T-helper 2 cell treated with Interferon-gamma antibody and Interleukin-4, amounts not matched to agents 5 μg/mL and 100 μg/mL, for 36 hours (primary cell): ENCODE data around the gene NAPEPLD.
"Not testable (repeated sequence)": the region's sequence is repeated elsewhere in the genome, so short reads cannot be mapped to it uniquely, and the experiment has no call there.

Source experiments
- DNase-seq: peaks from one replicate; pipeline ENCODE4 v3.0.0; 2021; ENCODE audit warnings: low spot score
- H3K27ac Mint-ChIP-seq: one replicate; pipeline ENCODE4 v1.8.0; 2021; ENCODE audit warnings: mild to moderate bottlenecking, mixed read lengths
- H3K27me3 Mint-ChIP-seq: one replicate; pipeline ENCODE4 v1.8.0; 2021; ENCODE audit warnings: low read depth, mixed read lengths
- H3K36me3 Mint-ChIP-seq: one replicate; pipeline ENCODE4 v1.8.0; 2021; ENCODE audit warnings: low read depth, mixed read lengths
- H3K4me1 Mint-ChIP-seq: one replicate; pipeline ENCODE4 v1.8.0; 2021; ENCODE audit warnings: low read depth, mixed read lengths
- H3K4me3 Mint-ChIP-seq: one replicate; pipeline ENCODE4 v1.8.0; 2022; ENCODE audit warnings: mild to moderate bottlenecking, moderate library complexity, mixed read lengths
- H3K9me3 Mint-ChIP-seq: one replicate; pipeline ENCODE4 v1.8.0; 2021; ENCODE audit warnings: mixed read lengths

NAPEPLD gene

DNA sequence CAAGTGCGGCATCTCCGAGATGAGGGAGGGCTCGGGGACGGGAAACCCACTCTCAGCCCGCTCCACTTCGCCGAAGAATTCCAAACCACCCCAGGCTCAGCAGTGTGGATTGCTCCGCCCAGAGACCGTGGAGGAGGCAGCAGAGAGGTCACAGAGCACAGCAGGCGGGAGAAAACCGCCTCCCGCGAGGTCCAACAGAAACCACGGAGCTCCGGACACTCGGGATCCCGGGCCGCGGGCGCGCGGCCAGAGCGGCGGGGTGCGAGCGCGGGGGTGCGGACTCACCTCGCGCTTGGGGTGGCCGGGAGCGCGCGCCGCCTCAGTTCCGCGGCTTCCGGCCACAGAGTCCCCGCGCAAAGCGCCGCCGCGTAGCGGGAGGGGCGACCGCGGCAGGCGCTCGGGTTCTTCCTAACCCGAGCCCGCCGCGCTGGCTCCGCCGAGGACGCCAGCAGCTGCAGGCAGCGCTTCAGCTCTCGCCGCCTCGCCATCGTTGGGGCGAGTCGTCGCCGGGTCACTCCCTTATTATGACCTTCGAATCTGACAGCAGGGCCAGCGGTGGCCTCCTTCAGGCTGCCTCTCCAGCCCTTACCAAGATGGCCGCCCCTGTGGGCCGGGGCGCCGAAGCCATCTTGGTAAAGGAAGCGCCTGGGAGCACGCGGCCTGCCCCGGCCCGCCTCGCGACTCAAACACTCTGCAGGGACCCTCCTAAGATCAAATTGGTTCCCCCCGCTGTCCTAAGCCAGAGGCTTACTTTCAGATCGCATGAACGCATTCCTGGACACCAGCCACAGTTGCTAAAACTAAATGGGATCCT, at the start of gene NAPEPLD:
Gene NAPEPLD, minus strand, starts transcription at position 106 of the 814 bp plus-strand sequence. CDS start 20,323 bp downstream, outside the sequence.
- peak within 1 kb of the TSS; percentile 96 for H3K4me3 Mint-ChIP-seq
- DNase-seq = peak; percentile 76
- peaks cover 5% of the 10 kb centered on the region for H3K36me3 Mint-ChIP-seq
- H3K9me3 Mint-ChIP-seq = peaks cover 7% of the 10 kb centered on the region
- H3K27ac Mint-ChIP-seq = peak within 1 kb of the TSS; percentile 96
- H3K4me1 Mint-ChIP-seq = peaks cover 33% of the 10 kb centered on the region
- H3K27me3 Mint-ChIP-seq = no peaks in the 10 kb centered on the region

DNA sequence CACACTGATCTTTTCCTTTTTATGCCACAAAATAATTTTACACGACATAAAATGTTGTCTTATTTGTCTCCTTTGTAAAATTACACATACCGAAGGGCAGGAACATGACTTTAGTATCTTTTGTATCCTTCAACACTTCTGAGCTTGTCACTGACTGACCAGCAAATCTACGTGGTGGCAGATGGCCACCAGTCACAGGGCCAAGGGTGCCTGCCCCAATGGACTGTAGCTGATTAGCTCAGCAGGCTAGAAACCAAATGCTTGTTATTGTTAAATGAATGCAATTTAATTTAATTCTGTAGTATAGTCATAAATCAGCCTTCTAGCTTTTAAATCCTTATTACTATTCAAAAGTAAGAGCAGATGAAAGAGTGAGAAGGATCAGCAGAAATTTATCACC, 49.2 kb upstream of the NAPEPLD start:
- H3K4me3 Mint-ChIP-seq, H3K4me1 Mint-ChIP-seq, H3K27me3 Mint-ChIP-seq, DNase-seq, H3K36me3 Mint-ChIP-seq, H3K9me3 Mint-ChIP-seq, H3K27ac Mint-ChIP-seq: not testable (repeated sequence)

DNA sequence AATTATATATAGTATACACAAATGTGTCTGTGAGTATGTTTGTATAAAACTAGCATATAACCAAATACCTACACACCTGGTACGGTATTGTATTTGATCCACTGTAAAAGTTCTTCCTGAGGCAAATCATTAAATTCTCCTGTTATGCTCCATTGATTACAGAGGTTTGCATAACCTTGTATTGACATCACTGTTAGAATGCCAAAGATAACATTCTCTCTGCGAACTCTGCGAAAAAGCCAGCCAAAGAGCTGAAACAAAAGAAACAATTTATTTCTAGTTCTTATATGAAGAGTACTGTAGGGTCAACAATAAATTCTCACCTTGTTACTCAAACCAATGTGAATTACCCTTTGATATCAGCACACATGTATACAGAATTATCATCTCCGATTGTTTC, 46.5 kb upstream of the NAPEPLD start:
- not testable (repeated sequence) for H3K27ac Mint-ChIP-seq, H3K9me3 Mint-ChIP-seq, H3K4me1 Mint-ChIP-seq

DNA sequence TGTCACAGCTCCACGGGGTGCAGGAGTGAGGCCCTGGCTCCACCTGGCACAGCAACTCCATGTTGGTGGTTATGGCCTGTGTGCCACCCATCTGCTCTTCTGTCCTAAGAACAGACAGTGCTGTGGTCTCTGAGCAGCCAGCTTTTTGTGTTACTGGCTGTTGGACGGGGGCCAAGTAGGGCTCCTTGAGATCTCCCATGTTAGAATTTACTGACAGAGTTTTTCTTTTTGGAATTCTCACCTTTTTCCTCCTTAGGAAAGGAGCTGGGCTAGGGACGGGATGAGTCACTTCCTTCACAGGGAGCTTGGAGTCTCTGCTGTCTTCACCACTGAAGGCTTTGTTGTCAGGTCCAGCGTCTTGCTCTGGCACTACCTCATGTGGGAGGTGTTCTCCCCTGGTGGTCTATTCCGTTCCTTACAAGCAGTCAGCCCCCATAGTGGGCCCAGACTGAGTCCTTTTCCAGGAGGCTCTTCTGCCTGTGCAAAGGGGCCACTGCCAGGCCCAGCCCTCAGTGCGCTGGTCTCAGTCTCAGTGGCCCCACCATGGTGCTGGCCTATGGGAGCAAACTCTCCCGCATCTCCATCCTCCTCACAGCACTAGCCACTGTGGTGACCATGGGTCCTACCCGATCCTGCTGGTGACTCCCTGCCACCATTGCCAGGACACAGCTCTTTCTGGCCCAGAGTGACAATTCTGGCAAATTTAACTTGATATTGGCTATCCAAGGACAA, 23.7 kb upstream of the NAPEPLD start:
- H3K4me1 Mint-ChIP-seq, H3K4me3 Mint-ChIP-seq, DNase-seq, H3K9me3 Mint-ChIP-seq, H3K27ac Mint-ChIP-seq, H3K27me3 Mint-ChIP-seq, H3K36me3 Mint-ChIP-seq: not testable (repeated sequence)

More for the DNA sequence above, 46.5 kb upstream of the NAPEPLD start:
- not testable (repeated sequence) for DNase-seq, H3K4me3 Mint-ChIP-seq, H3K36me3 Mint-ChIP-seq
- peaks cover 28% of the 10 kb centered on the region for H3K27me3 Mint-ChIP-seq

DNA sequence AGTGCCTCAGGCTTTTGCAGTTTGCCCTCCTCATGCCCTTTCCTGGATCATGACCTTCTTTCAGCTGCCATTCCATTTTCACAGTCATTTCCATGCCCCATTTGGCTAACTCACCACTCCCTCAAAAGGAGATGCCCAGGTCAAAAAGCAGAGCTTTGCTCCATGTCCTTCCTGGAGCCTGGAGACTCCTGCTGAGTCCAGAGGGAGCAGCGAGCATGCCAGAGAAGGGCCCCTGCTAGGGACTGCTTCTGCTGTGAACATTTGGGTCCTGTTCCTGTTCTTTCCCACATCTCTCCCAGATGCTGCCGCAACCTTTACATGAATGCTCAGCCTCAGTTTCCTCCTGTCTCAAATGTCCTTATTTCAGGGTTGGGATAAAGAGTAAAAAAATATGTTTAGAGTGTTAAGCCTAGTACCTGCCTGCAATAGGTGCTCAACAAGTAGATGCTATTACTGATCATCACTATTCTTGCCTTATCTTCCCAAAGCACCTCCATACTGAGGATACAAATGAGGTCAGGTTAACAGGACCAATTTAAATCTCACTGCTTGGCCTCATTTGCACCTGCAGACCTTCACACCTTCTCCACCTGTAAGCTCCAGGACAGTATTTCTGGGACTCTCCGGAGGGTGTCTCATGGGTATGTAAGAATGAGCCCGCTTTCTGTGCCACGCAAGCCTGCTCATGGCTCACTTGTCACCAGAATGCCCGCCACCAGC, 23.0 kb upstream of the NAPEPLD start:
- not testable (repeated sequence) for H3K36me3 Mint-ChIP-seq, H3K27ac Mint-ChIP-seq

DNA sequence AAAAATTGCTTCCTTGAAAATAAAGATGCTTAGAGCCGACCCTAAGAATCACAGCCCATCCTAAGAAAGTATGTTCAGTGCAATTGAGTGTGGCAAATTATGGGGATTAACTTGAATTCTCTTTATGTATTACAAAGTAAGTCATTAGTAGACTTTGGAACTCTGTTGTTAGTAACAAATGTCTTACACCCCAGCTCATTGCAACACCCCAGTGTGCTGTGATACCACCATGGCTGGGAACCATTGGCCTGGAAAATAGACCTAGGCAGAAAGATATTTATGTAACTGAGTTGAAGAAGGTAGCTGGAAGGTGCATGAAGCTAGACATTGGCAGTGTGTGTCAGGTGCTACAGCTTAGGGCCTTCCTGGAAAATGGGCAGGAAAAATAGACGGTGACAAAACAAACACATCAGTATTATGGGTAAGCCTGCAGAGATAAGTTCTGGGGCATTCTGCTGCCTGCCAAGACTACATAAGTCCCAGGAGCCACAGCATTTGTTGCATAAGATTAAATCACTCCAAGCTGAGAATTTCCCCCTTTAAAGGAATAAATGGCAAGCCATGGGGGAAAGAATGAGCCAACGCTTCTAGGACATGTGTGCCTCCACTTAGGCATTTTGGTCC, 18.1 kb upstream of the NAPEPLD start:
- DNase-seq, H3K4me3 Mint-ChIP-seq, H3K36me3 Mint-ChIP-seq, H3K4me1 Mint-ChIP-seq, H3K27ac Mint-ChIP-seq, H3K9me3 Mint-ChIP-seq: not testable (repeated sequence)
- H3K27me3 Mint-ChIP-seq = peaks cover 17% of the 10 kb centered on the region

More for the DNA sequence above, 23.0 kb upstream of the NAPEPLD start:
- H3K9me3 Mint-ChIP-seq, DNase-seq, H3K4me1 Mint-ChIP-seq, H3K4me3 Mint-ChIP-seq: not testable (repeated sequence)
- H3K27me3 Mint-ChIP-seq = peaks cover 12% of the 10 kb centered on the region

DNA sequence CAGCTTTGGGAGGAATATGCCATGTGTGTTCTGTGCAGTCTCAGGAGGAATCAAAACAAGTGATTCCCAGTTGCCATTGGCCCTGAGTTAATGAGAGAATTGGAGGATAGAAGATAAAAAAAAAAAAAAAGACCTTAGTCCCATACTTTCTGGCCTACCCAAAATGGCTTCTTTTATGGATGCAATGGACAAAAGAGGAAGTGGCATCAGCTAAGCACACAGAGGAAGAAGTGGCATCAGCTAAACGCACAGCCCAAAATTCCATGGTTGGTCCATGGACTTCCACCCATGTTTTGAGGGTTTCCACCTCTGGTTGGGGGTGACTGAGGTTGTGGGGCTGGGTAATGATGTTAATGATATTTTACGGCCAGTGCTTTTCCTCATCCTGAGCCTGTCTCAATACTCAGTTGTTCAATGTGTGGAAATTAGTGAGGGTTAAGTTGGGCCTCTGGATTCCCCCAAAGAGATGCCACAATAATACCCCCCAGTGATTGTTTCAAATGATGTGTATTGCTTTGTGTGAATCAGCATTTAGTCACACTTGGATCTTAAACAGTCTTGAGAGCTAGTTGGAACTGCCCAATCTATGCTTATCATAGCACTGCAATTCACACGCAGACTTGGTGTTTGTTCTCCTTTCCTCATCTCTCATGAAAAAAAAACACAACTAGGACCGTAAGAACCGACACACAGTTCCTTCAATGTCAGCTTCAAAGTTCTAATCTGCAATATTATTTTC, 14.4 kb upstream of the NAPEPLD start:
- H3K27ac Mint-ChIP-seq, H3K4me3 Mint-ChIP-seq, H3K9me3 Mint-ChIP-seq, DNase-seq, H3K27me3 Mint-ChIP-seq, H3K36me3 Mint-ChIP-seq, H3K4me1 Mint-ChIP-seq: not testable (repeated sequence)

DNA sequence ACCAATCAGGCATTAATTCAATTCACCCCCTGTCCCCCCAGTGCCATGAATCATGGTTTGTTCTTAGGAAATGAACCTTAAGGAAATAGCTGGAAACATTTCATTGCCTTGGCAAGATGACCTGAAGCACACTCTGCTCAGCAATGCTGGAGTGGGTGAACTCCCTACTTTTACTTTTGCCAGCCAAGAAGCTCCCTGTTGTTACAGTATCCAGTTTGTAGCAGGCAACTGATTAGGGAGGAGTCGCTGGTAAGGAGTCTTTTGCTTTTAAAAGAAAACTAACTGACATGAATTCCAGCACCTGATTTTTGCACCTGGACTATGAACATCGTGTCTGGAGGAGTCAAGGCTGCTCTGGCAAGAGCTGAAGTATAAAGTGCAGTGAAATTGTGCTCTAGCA, 13.7 kb upstream of the NAPEPLD start:
- not testable (repeated sequence) for H3K27ac Mint-ChIP-seq, H3K4me1 Mint-ChIP-seq, H3K27me3 Mint-ChIP-seq, H3K9me3 Mint-ChIP-seq, H3K36me3 Mint-ChIP-seq, DNase-seq, H3K4me3 Mint-ChIP-seq

DNA sequence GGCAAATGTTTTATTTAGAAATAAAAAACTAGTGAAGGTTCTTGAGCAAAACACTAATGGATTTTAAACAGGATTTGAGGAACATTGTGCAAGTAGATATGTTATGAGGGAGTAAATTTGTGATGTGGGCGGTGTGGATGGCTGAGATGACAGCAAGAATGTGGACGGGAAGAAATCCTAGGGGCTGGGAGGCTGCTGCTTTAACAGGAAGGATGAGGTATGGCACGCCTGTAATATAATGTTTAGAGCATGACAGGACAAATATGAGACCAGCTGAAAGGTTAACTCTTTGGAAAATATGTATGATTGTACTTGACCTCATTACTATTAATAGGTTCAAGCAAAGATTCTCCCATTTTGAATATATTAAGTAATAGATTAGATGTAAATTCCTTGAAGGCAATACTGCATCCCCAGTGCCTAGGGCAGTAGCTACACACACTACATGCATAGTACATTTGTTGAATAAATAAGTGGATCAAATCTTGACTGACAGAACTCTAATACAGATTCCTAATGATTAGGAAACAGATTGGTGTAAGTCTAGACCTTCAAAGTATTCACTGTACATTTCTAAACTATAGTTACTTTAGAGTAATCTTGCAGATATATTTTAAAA, 13.2 kb upstream of the NAPEPLD start:
- not testable (repeated sequence) for H3K36me3 Mint-ChIP-seq, DNase-seq, H3K9me3 Mint-ChIP-seq, H3K27ac Mint-ChIP-seq, H3K4me1 Mint-ChIP-seq, H3K27me3 Mint-ChIP-seq, H3K4me3 Mint-ChIP-seq

DNA sequence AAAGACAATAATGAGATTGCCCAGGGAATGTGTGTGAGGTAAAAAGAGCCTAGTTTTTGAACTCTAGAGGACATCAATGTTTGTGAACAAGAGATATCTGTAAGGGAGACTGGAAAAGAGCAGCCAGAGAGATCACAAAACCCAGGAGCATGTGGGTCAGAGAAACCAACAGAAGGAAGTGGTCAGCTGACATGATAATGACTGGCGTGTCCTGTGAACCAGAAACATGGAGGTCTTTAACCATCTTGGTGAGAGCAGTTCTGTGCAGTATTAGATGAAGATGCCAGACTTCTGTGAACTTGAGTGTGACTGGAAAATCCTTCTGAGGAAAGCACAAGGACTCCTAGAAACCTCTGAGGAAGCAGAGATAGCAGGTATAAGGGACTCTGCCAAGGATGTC, 10.2 kb upstream of the NAPEPLD start:
- not testable (repeated sequence) for H3K27me3 Mint-ChIP-seq, H3K27ac Mint-ChIP-seq

DNA sequence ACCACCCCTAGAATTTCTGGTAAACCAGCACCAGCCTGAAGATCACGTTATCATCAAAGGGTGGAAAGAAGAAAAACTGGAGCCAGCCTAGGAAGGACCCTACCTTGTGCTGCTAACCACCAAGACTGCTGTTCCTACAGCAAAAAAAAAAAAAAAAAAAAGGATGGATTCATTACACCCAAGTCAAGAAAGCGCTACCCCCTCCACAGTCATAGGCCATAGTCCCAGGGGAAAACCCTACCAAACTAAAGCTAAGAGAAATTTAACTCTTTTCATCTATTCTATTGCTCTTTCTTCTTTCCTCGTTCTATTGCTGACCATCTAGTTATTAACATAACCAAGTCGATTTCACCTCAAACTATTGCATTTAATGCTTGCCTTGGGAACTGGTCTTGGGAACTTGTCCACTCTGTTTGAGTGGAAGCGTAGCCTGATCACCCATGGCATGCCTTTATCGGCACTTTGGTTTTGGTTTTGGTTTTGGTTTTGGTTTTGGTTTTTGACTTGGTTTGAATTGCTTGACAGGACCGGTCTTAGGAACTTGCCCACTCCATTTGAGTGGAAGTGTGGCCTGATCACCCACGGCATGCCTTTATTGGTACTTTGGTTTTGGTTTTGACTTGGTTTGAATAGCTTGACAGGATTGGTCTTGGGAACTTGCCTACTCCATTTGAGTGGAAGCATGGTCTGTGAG, 6.6 kb upstream of the NAPEPLD start:
- Mint-ChIP-seq H3K4me3 (peak overlapping the region; percentile 67), H3K4me1 (peaks cover 19% of the 10 kb centered on the region), H3K27ac (peak overlapping the region; percentile 47)
- H3K27me3 Mint-ChIP-seq, H3K36me3 Mint-ChIP-seq, DNase-seq, H3K9me3 Mint-ChIP-seq: not testable (repeated sequence)

More for the DNA sequence above, 10.2 kb upstream of the NAPEPLD start:
- H3K36me3 Mint-ChIP-seq, DNase-seq, H3K9me3 Mint-ChIP-seq, H3K4me3 Mint-ChIP-seq, H3K4me1 Mint-ChIP-seq: not testable (repeated sequence)

DNA sequence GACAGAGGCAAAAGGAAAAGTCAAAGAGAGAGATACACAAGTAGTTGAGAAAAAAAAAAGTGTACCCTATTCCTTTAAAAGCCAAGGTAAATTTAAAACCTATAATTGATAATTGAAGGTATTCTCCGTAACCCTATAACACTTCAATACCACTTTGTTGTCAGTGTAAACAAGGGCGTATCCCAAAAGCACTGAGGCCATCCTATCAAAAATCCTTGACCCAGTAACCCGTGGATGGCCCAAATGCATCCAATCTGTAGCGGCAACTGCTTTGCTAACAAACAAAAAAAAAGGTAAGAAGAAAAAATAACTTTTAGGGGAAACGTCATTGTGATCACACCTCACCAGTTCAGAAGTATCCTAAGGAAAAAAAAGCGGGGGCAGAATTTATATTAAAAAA, 5.1 kb upstream of the NAPEPLD start:
- H3K36me3 Mint-ChIP-seq = peaks cover 5% of the 10 kb centered on the region
- H3K4me1 Mint-ChIP-seq = peaks cover 25% of the 10 kb centered on the region
- no peak overlapping the region for H3K27ac Mint-ChIP-seq
- H3K9me3 Mint-ChIP-seq = peaks cover 7% of the 10 kb centered on the region
- H3K4me3 Mint-ChIP-seq = no peak overlapping the region
- H3K27me3 Mint-ChIP-seq = no peaks in the 10 kb centered on the region
- no peak for DNase-seq
